ENCODE measurements around the gene CLEC16A.
"Not testable (repeated sequence)": the region's sequence is repeated elsewhere in the genome, so short reads cannot be mapped to it uniquely, and the experiment has no call there.

Gene CLEC16A

GRCh38 chr16:10940501-10941079 is 3.8 kb upstream of the CLEC16A start:
- DNase-seq, result no peak

- DNase-seq, result no peak
Measured at GRCh38 chr16:10941127-10941933, 3.0 kb upstream of the CLEC16A start.

GRCh38 chr16:10941935-10942351 is 2.4 kb upstream of the CLEC16A start:
- DNase-seq, result not testable (repeated sequence)

GRCh38 chr16:10942352-10943063 is 1.9 kb upstream of the CLEC16A start, which contains the start of gene DEXI:
Gene DEXI, minus strand, starts transcription at chr16:10942468. Its CDS starts 463 bp downstream, at chr16:10942005.
- DNase-seq, result peak; percentile 68

- no peak for DNase-seq
Measured at GRCh38 chr16:10943064-10943353, 1.4 kb upstream of the CLEC16A start.

- DNase-seq, result no peak
Measured at GRCh38 chr16:10945065-10945787, 862 bp downstream of the CLEC16A start.

- no peak for DNase-seq
Measured at GRCh38 chr16:10946308-10946707, 1.9 kb downstream of the CLEC16A start.

GRCh38 chr16:10947211-10947787 is 2.9 kb downstream of the CLEC16A start:
- DNase-seq, result no peak

GRCh38 chr16:10949424-10949970 is 5.1 kb downstream of the CLEC16A start:
- DNase-seq, result no peak

- no peak for DNase-seq
Measured at GRCh38 chr16:10950393-10950792, 6.0 kb downstream of the CLEC16A start.

- no peak for DNase-seq
Measured at GRCh38 chr16:10951026-10951425, 6.7 kb downstream of the CLEC16A start.

GRCh38 chr16:10954903-10955302 is 10.5 kb downstream of the CLEC16A start:
- DNase-seq, result no peak

- no peak for DNase-seq
Measured at GRCh38 chr16:10957771-10958482, 13.6 kb downstream of the CLEC16A start.

GRCh38 chr16:10959161-10959560 is 14.8 kb downstream of the CLEC16A start:
- no peak for DNase-seq

- no peak for DNase-seq
Measured at GRCh38 chr16:10961231-10961630, 16.9 kb downstream of the CLEC16A start.

- peak; percentile 82 for DNase-seq
Measured at GRCh38 chr16:10964039-10964890, 19.9 kb downstream of the CLEC16A start.

- DNase-seq, result no peak
Measured at GRCh38 chr16:10964891-10965326, 20.5 kb downstream of the CLEC16A start.

- no peak for DNase-seq
Measured at GRCh38 chr16:10965440-10966061, 21.2 kb downstream of the CLEC16A start.

- no peak for DNase-seq
Measured at GRCh38 chr16:10966129-10966528, 21.8 kb downstream of the CLEC16A start.

GRCh38 chr16:10966559-10966958 is 22.2 kb downstream of the CLEC16A start:
- DNase-seq, result not testable (repeated sequence)
